Measurements from ENCODE around the gene SCUBE3.

- TF ChIP-seq CTCF (IDR thresholded peaks at IDR 0.05; ENCODE audit: borderline replicate concordance, extremely low read depth, low read length, poor library complexity, severe bottlenecking): no peak
- no peak for TF ChIP-seq EZH2 (IDR thresholded peaks at IDR 0.05; ENCODE audit: borderline replicate concordance, low read depth, low read length, severe bottlenecking)
Measured at GRCh38 chr6:35170891-35171290, 42.9 kb upstream of the SCUBE3 start.
